ENCODE results near the gene TP53BP2.

TP53BP2 gene

GRCh38 chr1:223775054-223775453 lies 70.7 kb downstream of the TP53BP2 start:
- no peak for DNase-seq (ENCODE audit: low spot score)
- TF ChIP-seq CTCF (IDR thresholded peaks at IDR 0.05; ENCODE audit: extremely low read depth, missing control alignments), result no peak

GRCh38 chr1:223774134-223774814 lies 71.5 kb downstream of the TP53BP2 start:
- TF ChIP-seq CTCF (IDR thresholded peaks at IDR 0.05; ENCODE audit: extremely low read depth, missing control alignments), result no peak
- no peak for DNase-seq (ENCODE audit: low spot score)

- DNase-seq (ENCODE audit: low spot score), result no peak
- TF ChIP-seq CTCF (IDR thresholded peaks at IDR 0.05; ENCODE audit: extremely low read depth, missing control alignments), result no peak
These were observed 73.0 kb downstream of the TP53BP2 start for GRCh38 chr1:223772771-223773160.

- no peak for TF ChIP-seq CTCF (IDR thresholded peaks at IDR 0.05; ENCODE audit: extremely low read depth, missing control alignments)
These were observed 73.7 kb downstream of the TP53BP2 start for GRCh38 chr1:223771814-223772770.

GRCh38 chr1:223771469-223771813 lies 74.3 kb downstream of the TP53BP2 start:
- TF ChIP-seq CTCF (IDR thresholded peaks at IDR 0.05; ENCODE audit: extremely low read depth, missing control alignments), result no peak

More at GRCh38 chr1:223771814-223772770, 73.7 kb downstream of the TP53BP2 start:
- DNase-seq (ENCODE audit: low spot score), result no peak

GRCh38 chr1:223770621-223771315 lies 75.0 kb downstream of the TP53BP2 start:
- no peak for DNase-seq (ENCODE audit: low spot score)
- TF ChIP-seq CTCF (IDR thresholded peaks at IDR 0.05; ENCODE audit: extremely low read depth, missing control alignments), result no peak

More at GRCh38 chr1:223771469-223771813, 74.3 kb downstream of the TP53BP2 start:
- no peak for DNase-seq (ENCODE audit: low spot score)
